Fibroblast of peridontal ligament (primary cell): Measurements from ENCODE around the gene GTF3C1.
"Not testable (repeated sequence)": the region's sequence is repeated elsewhere in the genome, so short reads cannot be mapped to it uniquely, and the experiment has no call there.

Experiments
- DNase-seq: peaks from one replicate; pipeline ENCODE4 v3.0.0-alpha.2; 2010; ENCODE audit errors: extremely low read depth

GTF3C1 gene

GRCh38 chr16:27462846-27463682, 86.6 kb downstream of the GTF3C1 start:
- DNase-seq = no peak

DNA sequence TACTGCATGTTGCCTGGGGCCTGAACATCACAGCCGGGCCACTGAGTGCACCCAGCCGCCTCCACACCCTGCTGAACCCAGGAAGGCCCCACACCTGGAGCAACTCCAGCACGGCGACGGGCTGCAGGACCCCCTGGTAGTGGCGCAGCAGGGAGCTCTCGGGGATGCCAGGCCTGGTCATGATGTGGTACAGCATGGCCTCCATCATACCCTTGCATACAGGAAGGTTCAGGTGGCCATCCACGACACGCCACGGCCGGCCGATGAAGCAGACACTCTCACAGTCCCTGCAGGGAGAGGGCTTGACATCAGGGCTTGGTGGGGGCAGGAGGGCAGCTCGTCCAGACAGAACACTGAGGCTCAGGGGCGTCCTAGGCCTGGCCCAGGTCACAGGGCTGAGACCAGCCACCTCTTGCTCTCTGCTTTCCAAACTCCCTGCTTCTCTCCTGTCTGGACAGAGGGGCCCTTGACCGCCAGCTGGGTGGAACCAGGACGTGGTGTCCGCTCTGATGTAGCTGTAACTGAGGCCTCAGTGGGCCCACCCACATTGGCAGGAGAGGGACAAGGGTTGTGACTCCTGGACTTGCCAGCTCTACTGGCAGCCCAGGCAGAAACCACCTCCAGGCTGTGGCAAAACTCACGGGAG, 87.4 kb downstream of the GTF3C1 start:
- DNase-seq = no peak

- no peak for DNase-seq
These were observed 88.1 kb downstream of the GTF3C1 start for GRCh38 chr16:27461483-27462171.

GRCh38 chr16:27460663-27461482, 88.8 kb downstream of the GTF3C1 start:
- DNase-seq = no peak

GRCh38 chr16:27460213-27460612, 89.5 kb downstream of the GTF3C1 start:
- no peak for DNase-seq

- no peak for DNase-seq
These were observed 90.6 kb downstream of the GTF3C1 start for GRCh38 chr16:27458987-27459688.

DNA sequence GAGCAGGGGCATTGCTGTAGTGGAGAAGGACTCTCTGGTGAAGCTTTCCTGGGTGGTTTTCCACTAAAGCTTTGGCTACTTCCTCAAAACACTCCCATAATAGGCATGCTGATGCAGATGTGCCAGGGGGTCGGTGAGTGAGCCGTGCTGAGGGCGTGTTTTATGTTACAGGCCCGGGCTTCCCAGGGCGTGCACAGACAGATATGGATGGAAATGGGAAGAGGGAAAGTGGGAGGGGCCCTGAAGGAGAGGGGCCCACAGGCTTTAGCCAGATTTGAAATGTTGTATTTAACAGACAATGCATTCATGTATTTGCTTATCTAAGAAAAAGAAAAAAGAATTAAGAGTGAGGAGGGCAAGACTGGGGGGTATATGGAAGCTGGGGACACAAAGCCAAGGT, 91.5 kb downstream of the GTF3C1 start:
- DNase-seq = no peak

- not testable (repeated sequence) for DNase-seq
These were observed 92.2 kb downstream of the GTF3C1 start for GRCh38 chr16:27457605-27457900.

- no peak for DNase-seq
These were observed 94.0 kb downstream of the GTF3C1 start for GRCh38 chr16:27455700-27456099.

DNA sequence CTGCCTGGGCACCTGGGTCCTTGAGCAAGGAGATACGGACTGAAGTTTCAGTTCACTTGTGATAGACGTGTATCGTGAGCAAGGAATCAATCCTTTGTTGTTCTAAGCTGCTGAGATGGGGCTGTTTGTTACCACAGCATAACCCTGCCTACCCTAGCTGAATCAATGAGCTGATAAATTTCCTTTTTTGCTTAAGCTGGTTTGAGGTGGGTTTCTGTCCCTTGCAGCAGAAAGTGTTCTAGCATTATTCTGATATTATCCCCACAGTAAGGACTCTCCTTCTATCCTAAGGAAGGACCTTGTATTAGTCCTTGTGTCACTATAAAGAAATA, 96.3 kb downstream of the GTF3C1 start:
- DNase-seq = no peak

DNA sequence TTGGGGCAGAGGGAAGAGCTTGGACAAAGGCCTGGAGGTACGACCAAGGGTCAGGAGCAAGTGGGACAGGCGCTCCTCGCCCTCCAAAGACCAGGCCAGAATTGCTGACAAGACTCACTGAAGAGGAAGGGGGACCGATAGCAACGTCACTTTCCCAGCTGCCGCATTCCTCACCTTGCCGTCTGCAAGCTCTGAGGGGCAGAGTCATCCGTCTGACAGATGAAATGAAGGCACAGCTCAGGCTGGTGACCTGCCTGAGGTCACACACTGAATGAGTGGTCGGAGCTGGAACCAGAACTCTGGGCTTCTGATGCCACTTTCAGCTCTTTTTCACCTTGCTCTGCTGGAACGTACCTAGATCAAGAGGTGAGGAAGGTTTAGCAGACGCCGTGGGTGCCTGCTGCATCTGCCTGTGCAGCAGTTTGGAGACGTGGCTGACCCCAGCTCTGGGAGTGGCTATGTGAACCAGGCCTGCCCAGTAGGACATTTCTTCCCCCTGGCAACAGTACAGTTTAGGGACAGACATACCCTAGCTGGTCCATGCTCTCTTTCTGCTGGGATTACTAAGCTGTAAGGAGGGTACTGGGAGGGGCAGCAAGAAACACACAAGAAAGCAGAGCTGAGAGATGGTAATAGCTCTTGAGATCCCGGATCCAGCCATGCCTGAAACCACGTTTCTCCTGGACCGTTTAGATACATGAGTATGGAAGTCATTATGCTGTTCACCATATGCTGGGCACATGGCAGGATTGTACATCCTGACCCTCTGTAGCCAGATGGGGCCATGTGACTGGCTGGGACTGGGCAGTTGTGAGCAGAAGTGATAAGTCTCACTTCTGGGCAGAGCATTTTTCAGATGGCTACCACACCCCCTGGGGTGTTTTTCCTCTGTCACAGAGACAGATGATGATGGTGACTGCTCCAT, 96.9 kb downstream of the GTF3C1 start:
- no peak for DNase-seq

GRCh38 chr16:27450196-27450549, 99.5 kb downstream of the GTF3C1 start:
- DNase-seq = no peak

DNA sequence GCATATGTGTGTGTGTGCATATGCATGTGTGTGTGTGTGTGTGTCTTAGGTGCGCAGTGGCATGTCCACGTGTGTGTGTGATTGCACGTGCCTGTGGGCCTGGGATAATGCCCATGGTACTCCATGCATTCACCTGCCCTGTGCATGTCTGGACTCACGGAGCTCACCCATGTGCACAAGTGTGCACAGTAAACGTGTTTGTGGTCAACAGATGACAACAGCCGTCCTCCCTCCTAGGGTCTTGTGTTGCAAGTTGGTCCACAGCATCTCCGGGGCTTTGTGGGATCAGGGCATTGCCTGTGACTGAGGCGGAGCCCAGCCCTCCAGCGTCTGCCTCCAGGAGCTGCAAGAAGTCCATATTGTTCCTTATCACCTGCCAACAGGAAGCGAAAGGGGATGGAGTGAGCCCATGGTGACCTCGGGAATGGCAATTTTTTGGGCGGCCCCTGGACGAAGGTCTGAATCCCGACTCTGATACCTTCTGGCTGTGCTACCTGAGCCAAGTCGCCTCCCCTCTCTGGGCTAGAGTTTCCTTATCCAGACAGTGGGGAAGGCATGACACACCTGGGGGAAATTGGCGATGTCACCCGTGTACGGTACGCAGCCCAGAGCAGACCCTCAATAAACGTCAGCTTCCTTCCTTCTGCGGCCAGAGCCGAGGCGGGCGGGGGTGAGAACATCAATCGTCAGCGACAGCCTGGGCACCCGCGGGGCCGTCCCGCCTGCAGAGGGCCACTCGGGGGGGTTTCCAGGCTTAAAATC, 100.1 kb downstream of the GTF3C1 start:
- no peak for DNase-seq

DNA sequence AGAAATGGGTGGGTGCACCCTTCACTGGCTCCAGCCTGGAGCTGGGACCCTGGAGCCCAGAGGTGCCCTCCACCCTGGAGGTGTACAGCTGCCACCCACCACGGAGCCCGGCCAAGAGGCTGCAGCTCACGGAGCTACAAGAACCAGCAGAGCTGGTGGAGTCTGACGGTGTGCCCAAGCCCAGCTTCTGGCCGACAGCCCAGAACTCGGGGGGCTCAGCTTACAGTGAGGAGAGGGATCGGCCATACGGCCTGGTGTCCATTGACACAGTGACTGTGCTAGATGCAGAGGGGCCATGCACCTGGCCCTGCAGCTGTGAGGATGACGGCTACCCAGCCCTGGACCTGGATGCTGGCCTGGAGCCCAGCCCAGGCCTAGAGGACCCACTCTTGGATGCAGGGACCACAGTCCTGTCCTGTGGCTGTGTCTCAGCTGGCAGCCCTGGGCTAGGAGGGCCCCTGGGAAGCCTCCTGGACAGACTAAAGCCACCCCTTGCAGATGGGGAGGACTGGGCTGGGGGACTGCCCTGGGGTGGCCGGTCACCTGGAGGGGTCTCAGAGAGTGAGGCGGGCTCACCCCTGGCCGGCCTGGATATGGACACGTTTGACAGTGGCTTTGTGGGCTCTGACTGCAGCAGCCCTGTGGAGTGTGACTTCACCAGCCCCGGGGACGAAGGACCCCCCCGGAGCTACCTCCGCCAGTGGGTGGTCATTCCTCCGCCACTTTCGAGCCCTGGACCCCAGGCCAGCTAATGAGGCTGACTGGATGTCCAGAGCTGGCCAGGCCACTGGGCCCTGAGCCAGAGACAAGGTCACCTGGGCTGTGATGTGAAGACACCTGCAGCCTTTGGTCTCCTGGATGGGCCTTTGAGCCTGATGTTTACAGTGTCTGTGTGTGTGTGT, 100.9 kb downstream of the GTF3C1 start:
- DNase-seq = no peak

- no peak for DNase-seq
These were observed 102.4 kb downstream of the GTF3C1 start for GRCh38 chr16:27447301-27447700.

GRCh38 chr16:27446721-27447120, 103.0 kb downstream of the GTF3C1 start:
- DNase-seq = no peak

DNA sequence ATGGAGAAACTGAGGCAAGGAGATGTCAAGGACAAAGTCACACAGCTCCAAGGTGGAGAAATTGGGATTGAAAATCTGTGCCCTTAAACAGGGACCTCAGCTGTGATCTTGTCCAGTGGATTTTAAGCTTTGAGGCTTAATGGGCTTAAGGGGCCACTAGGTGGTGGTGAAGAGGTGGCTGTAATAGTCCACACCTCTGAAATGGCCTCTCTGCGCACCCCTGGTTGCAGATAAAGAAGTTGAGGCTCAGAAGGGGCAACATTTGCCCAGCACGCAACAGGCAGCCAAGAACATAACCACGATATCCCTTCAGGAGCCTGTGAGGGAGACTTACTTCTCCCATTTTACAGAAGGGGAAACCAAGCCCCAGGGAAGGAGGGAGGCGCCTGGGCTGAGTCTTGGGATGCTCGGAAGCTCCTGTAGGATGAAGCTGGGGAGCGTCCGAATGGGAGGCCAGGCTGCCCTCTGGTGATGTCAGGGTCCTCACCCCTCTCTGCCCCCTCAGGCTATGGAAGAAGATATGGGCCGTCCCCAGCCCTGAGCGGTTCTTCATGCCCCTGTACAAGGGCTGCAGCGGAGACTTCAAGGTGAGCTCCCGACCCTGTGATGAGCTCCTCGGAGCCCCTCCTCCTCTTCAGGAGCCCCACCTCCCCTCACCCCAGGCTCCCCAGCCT, 104.1 kb downstream of the GTF3C1 start:
- no peak for DNase-seq

GRCh38 chr16:27444470-27444869, 105.2 kb downstream of the GTF3C1 start:
- no peak for DNase-seq
